HG03103 (cell line): ENCODE data around the gene BCAS1.
"Not testable (repeated sequence)": the region's sequence is repeated elsewhere in the genome, so short reads cannot be mapped to it uniquely, and the experiment has no call there.

Experiments
- ATAC-seq: cut with Tn5 transposase; IDR thresholded peaks from one replicate; pipeline ENCODE4 v1.9.1; 2021; ENCODE audit warnings: low read depth; ENCODE audit not compliant: unreplicated experiment

The BCAS1 gene

GRCh38 chr20:53932655-53933192 lies 137.7 kb downstream of the BCAS1 start:
- not testable (repeated sequence) for ATAC-seq

- no peak for ATAC-seq
Measured at GRCh38 chr20:53931597-53931996, 138.8 kb downstream of the BCAS1 start.

- ATAC-seq = no peak
Measured at GRCh38 chr20:53930651-53931504, 139.5 kb downstream of the BCAS1 start.

- peak; percentile 48 for ATAC-seq
Measured at GRCh38 chr20:53929974-53930650, 140.3 kb downstream of the BCAS1 start.

- no peak for ATAC-seq
Measured at GRCh38 chr20:53929399-53929798, 141.0 kb downstream of the BCAS1 start.

GRCh38 chr20:53927990-53928389 lies 142.4 kb downstream of the BCAS1 start:
- ATAC-seq = no peak

GRCh38 chr20:53926428-53927028 lies 143.9 kb downstream of the BCAS1 start:
- ATAC-seq = peak; percentile 55

GRCh38 chr20:53925651-53926401 lies 144.6 kb downstream of the BCAS1 start:
- no peak for ATAC-seq

GRCh38 chr20:53923566-53924369 lies 146.6 kb downstream of the BCAS1 start:
- ATAC-seq = no peak

- peak; percentile 57 for ATAC-seq
Measured at GRCh38 chr20:53922901-53923314, 147.5 kb downstream of the BCAS1 start.

GRCh38 chr20:53921443-53921973 lies 148.9 kb downstream of the BCAS1 start:
- ATAC-seq = no peak

- no peak for ATAC-seq
Measured at GRCh38 chr20:53920647-53921245, 149.6 kb downstream of the BCAS1 start.

GRCh38 chr20:53919886-53920285 lies 150.5 kb downstream of the BCAS1 start:
- no peak for ATAC-seq

GRCh38 chr20:53918949-53919361 lies 151.4 kb downstream of the BCAS1 start:
- no peak for ATAC-seq

- no peak for ATAC-seq
Measured at GRCh38 chr20:53918020-53918311, 152.4 kb downstream of the BCAS1 start.

GRCh38 chr20:53917145-53918019 lies 153.0 kb downstream of the BCAS1 start:
- peak; percentile 67 for ATAC-seq

GRCh38 chr20:53916173-53916512 lies 154.3 kb downstream of the BCAS1 start:
- no peak for ATAC-seq

GRCh38 chr20:53915446-53916172 lies 154.8 kb downstream of the BCAS1 start:
- peak; percentile 53 for ATAC-seq
